Measurements from ENCODE around the gene HES4.
"Not testable (repeated sequence)": the region's sequence is repeated elsewhere in the genome, so short reads cannot be mapped to it uniquely, and the experiment has no call there.

HES4 gene

GRCh38 chr1:997713-997992, 2.2 kb downstream of the HES4 start:
- 60 to 65% methylated on average over 3 of the region's 3 CpGs for WGBS, 2 experiments
- Histone ChIP-seq H3K9me3 (ENCODE audit: control insufficient read depth, low read length) (no peaks in the 10 kb centered on the region), H3K36me3 (ENCODE audit: control insufficient read depth, insufficient read depth, low read length) (no peaks in the 10 kb centered on the region), H3K27ac (ENCODE audit: insufficient read depth, low read depth, low read length, poor library complexity, severe bottlenecking) (no peak overlapping the region), H3K4me3 (ENCODE audit: insufficient read depth, low read depth, low read length) (peak overlapping the region; percentile 71), H3K27me3 (ENCODE audit: control insufficient read depth, insufficient read depth, low read length, poor library complexity, severe bottlenecking) (peaks cover 78% of the 10 kb centered on the region), H3K4me1 (ENCODE audit: control insufficient read depth, insufficient read depth, low read length) (peaks cover 10% of the 10 kb centered on the region)

DNA sequence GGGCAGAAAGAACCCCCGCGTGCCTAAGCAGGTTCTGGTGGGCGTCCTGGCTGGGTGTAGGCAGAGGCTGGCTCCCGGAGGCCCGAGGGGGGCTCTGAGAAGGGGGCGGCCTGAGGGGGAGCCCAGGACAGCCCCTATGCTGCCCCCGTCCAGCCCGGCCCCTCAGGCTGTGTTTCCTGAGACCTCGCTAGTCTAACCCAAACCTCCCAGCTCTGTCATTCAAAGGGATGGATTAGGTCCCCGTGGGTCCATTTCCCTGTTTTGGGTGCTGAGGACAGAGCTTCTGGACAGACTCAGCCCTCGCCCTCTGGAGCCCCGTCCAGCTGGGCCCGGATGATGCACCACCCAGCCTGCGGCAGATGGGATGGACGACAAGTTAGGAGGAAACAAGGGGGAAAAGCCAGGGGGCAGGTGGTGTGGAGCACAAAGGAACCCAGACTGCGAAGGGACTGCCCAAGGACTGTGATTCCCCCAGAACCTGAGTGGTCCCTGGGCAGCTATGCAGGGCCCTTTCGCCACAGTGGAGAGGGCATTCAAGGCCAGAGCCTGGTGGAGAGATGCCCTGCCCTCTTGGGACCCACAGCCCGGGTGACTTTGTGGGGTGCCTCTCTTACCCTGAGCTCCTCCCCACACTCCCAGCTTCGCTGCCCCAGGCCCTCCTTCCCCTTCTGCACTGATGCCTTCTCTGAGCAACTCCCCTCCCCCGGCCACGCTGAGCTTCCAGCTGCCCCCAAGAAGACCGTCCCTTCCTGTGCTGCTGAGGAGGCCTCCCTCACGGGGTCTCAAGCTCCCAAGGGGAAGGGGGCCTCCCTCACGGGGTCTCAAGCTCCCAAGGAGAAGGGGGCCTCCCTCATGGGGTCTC, 2.8 kb downstream of the HES4 start:
- no peaks in the 10 kb centered on the region for H3K9me3 ChIP-seq (ENCODE audit: control insufficient read depth, low read length)
- H3K27me3 ChIP-seq (ENCODE audit: control insufficient read depth, insufficient read depth, low read length, poor library complexity, severe bottlenecking) = peaks cover 74% of the 10 kb centered on the region
- H3K4me3 ChIP-seq (ENCODE audit: insufficient read depth, low read depth, low read length) = peak overlapping the region; percentile 71
- H3K4me1 ChIP-seq (ENCODE audit: control insufficient read depth, insufficient read depth, low read length) = peaks cover 10% of the 10 kb centered on the region
- whole genome bisulfite sequencing, 2 experiments = 59 to 60% methylated on average over 24 of the region's 24 CpGs
- no peak overlapping the region for H3K27ac ChIP-seq (ENCODE audit: insufficient read depth, low read depth, low read length, poor library complexity, severe bottlenecking)
- H3K36me3 ChIP-seq (ENCODE audit: control insufficient read depth, insufficient read depth, low read length) = no peaks in the 10 kb centered on the region

GRCh38 chr1:995665-996633, 3.9 kb downstream of the HES4 start:
- no peaks in the 10 kb centered on the region for H3K9me3 ChIP-seq (ENCODE audit: control insufficient read depth, low read length)
- H3K27ac ChIP-seq (ENCODE audit: insufficient read depth, low read depth, low read length, poor library complexity, severe bottlenecking) = no peak overlapping the region
- H3K36me3 ChIP-seq (ENCODE audit: control insufficient read depth, insufficient read depth, low read length) = no peaks in the 10 kb centered on the region
- peaks cover 10% of the 10 kb centered on the region for H3K4me1 ChIP-seq (ENCODE audit: control insufficient read depth, insufficient read depth, low read length)
- 67 to 72% methylated on average over 26 to 28 of the region's 30 CpGs for WGBS, 2 experiments
- no peak overlapping the region for H3K4me3 ChIP-seq (ENCODE audit: insufficient read depth, low read depth, low read length)
- H3K27me3 ChIP-seq (ENCODE audit: control insufficient read depth, insufficient read depth, low read length, poor library complexity, severe bottlenecking) = peaks cover 66% of the 10 kb centered on the region

- not testable (repeated sequence) for H3K4me1 ChIP-seq (ENCODE audit: control insufficient read depth, insufficient read depth, low read length); H3K27ac ChIP-seq (ENCODE audit: insufficient read depth, low read depth, low read length, poor library complexity, severe bottlenecking); H3K9me3 ChIP-seq (ENCODE audit: control insufficient read depth, low read length); H3K4me3 ChIP-seq (ENCODE audit: insufficient read depth, low read depth, low read length); H3K36me3 ChIP-seq (ENCODE audit: control insufficient read depth, insufficient read depth, low read length)
- WGBS, 2 experiments = 88 to 93% methylated on average over 6 of the region's 6 CpGs
- peaks cover 60% of the 10 kb centered on the region for H3K27me3 ChIP-seq (ENCODE audit: control insufficient read depth, insufficient read depth, low read length, poor library complexity, severe bottlenecking)
Observed at GRCh38 chr1:994546-994945, 5.4 kb downstream of the HES4 start.

GRCh38 chr1:993379-993995, 6.4 kb downstream of the HES4 start:
- 79 to 81% methylated on average over 15 of the region's 15 CpGs for WGBS, 2 experiments
- H3K36me3 ChIP-seq (ENCODE audit: control insufficient read depth, insufficient read depth, low read length) = no peaks in the 10 kb centered on the region
- peaks cover 10% of the 10 kb centered on the region for H3K4me1 ChIP-seq (ENCODE audit: control insufficient read depth, insufficient read depth, low read length)
- no peaks in the 10 kb centered on the region for H3K9me3 ChIP-seq (ENCODE audit: control insufficient read depth, low read length)
- no peak overlapping the region for H3K4me3 ChIP-seq (ENCODE audit: insufficient read depth, low read depth, low read length)
- peaks cover 58% of the 10 kb centered on the region for H3K27me3 ChIP-seq (ENCODE audit: control insufficient read depth, insufficient read depth, low read length, poor library complexity, severe bottlenecking)
- no peak overlapping the region for H3K27ac ChIP-seq (ENCODE audit: insufficient read depth, low read depth, low read length, poor library complexity, severe bottlenecking)

GRCh38 chr1:992362-992761, 7.5 kb downstream of the HES4 start:
- peaks cover 4% of the 10 kb centered on the region for H3K4me1 ChIP-seq (ENCODE audit: control insufficient read depth, insufficient read depth, low read length)
- H3K27me3 ChIP-seq (ENCODE audit: control insufficient read depth, insufficient read depth, low read length, poor library complexity, severe bottlenecking) = peaks cover 48% of the 10 kb centered on the region
- H3K9me3 ChIP-seq (ENCODE audit: control insufficient read depth, low read length) = no peaks in the 10 kb centered on the region

GRCh38 chr1:991895-992294, 8.0 kb downstream of the HES4 start:
- Histone ChIP-seq H3K36me3 (ENCODE audit: control insufficient read depth, insufficient read depth, low read length) (no peaks in the 10 kb centered on the region), H3K27me3 (ENCODE audit: control insufficient read depth, insufficient read depth, low read length, poor library complexity, severe bottlenecking) (peaks cover 44% of the 10 kb centered on the region), H3K4me3 (ENCODE audit: insufficient read depth, low read depth, low read length) (no peak overlapping the region), H3K4me1 (ENCODE audit: control insufficient read depth, insufficient read depth, low read length) (no peaks in the 10 kb centered on the region), H3K9me3 (ENCODE audit: control insufficient read depth, low read length) (no peaks in the 10 kb centered on the region), H3K27ac (ENCODE audit: insufficient read depth, low read depth, low read length, poor library complexity, severe bottlenecking) (no peak overlapping the region)
- WGBS, 2 experiments = 86 to 90% methylated on average over 10 of the region's 10 CpGs

More at GRCh38 chr1:992362-992761, 7.5 kb downstream of the HES4 start:
- no peak overlapping the region for H3K4me3 ChIP-seq (ENCODE audit: insufficient read depth, low read depth, low read length)
- H3K27ac ChIP-seq (ENCODE audit: insufficient read depth, low read depth, low read length, poor library complexity, severe bottlenecking) = no peak overlapping the region
- 91 to 95% methylated on average over 6 of the region's 7 CpGs for WGBS, 2 experiments
- no peaks in the 10 kb centered on the region for H3K36me3 ChIP-seq (ENCODE audit: control insufficient read depth, insufficient read depth, low read length)

- not testable (repeated sequence) for H3K4me1 ChIP-seq (ENCODE audit: control insufficient read depth, insufficient read depth, low read length); H3K4me3 ChIP-seq (ENCODE audit: insufficient read depth, low read depth, low read length); H3K27ac ChIP-seq (ENCODE audit: insufficient read depth, low read depth, low read length, poor library complexity, severe bottlenecking); H3K9me3 ChIP-seq (ENCODE audit: control insufficient read depth, low read length); H3K36me3 ChIP-seq (ENCODE audit: control insufficient read depth, insufficient read depth, low read length)
- WGBS, 2 experiments = 92% methylated on average over 6 of the region's 6 CpGs
- peaks cover 44% of the 10 kb centered on the region for H3K27me3 ChIP-seq (ENCODE audit: control insufficient read depth, insufficient read depth, low read length, poor library complexity, severe bottlenecking)
Observed at GRCh38 chr1:991275-991674, 8.6 kb downstream of the HES4 start.

- H3K36me3 ChIP-seq (ENCODE audit: control insufficient read depth, insufficient read depth, low read length); H3K9me3 ChIP-seq (ENCODE audit: control insufficient read depth, low read length); H3K27ac ChIP-seq (ENCODE audit: insufficient read depth, low read depth, low read length, poor library complexity, severe bottlenecking); H3K4me1 ChIP-seq (ENCODE audit: control insufficient read depth, insufficient read depth, low read length); H3K4me3 ChIP-seq (ENCODE audit: insufficient read depth, low read depth, low read length): not testable (repeated sequence)
- peaks cover 54% of the 10 kb centered on the region for H3K27me3 ChIP-seq (ENCODE audit: control insufficient read depth, insufficient read depth, low read length, poor library complexity, severe bottlenecking)
- 82 to 87% methylated on average over 5 of the region's 5 CpGs for WGBS, 2 experiments
Observed at GRCh38 chr1:988061-988460, 11.8 kb downstream of the HES4 start.

GRCh38 chr1:985126-985525, 14.8 kb downstream of the HES4 start:
- Histone ChIP-seq H3K4me1 (ENCODE audit: control insufficient read depth, insufficient read depth, low read length) (no peaks in the 10 kb centered on the region), H3K27me3 (ENCODE audit: control insufficient read depth, insufficient read depth, low read length, poor library complexity, severe bottlenecking) (peaks cover 67% of the 10 kb centered on the region), H3K27ac (ENCODE audit: insufficient read depth, low read depth, low read length, poor library complexity, severe bottlenecking) (no peak overlapping the region), H3K9me3 (ENCODE audit: control insufficient read depth, low read length) (no peaks in the 10 kb centered on the region), H3K36me3 (ENCODE audit: control insufficient read depth, insufficient read depth, low read length) (no peaks in the 10 kb centered on the region), H3K4me3 (ENCODE audit: insufficient read depth, low read depth, low read length) (no peak overlapping the region)
- WGBS, 2 experiments = 84 to 85% methylated on average over 13 of the region's 13 CpGs

Measured in ectodermal cell (in vitro differentiated cells).